Aorta (tissue), 5 donors: Measurements from ENCODE around the gene NEU4. TPM values are rescaled to one million over a fixed set of nuclear protein-coding genes. Genes with fewer than 3 reads are reported as not detected.
A peak's percentile ranks its signal among the peaks of the same experiment; 100 is the strongest.

Source experiments
- ATAC-seq: fragments of 200-7000 bp; cut with Tn5 transposase; one replicate; pipeline ENCODE4 v1.9.1; 2022; ENCODE audit warnings: moderate library complexity; ENCODE audit not compliant: low FRiP score
- DNase-seq, 2 donors: peaks; one replicate each; pipeline ENCODE4 v3.0.0-alpha.2; 2020
- H3K27ac ChIP-seq, 2 donors: one replicate each; pipeline ENCODE4 v1.5.1; 2013; ENCODE audit warnings: low read length in 2 of 2, mild to moderate bottlenecking in 2 of 2, moderate library complexity in 2 of 2, control low read depth in 1 of 2, inconsistent platforms in 1 of 2, low read depth in 1 of 2
- H3K27me3 ChIP-seq, 2 donors: one replicate each; pipeline ENCODE4 v1.6.1; 2013; ENCODE audit warnings: control low read depth in 1 of 2, low read length in 1 of 2, mild to moderate bottlenecking in 1 of 2, moderate library complexity in 1 of 2; ENCODE audit not compliant: insufficient read depth in 2 of 2, control insufficient read depth in 1 of 2
- H3K36me3 ChIP-seq, 2 donors: one replicate each; pipeline ENCODE4 v1.6.1; 2013; ENCODE audit warnings: control low read depth in 1 of 2, low read length in 1 of 2, mild to moderate bottlenecking in 1 of 2; ENCODE audit not compliant: insufficient read depth in 2 of 2, control insufficient read depth in 1 of 2
- H3K4me1 ChIP-seq, 2 donors: one replicate each; pipeline ENCODE4 v1.6.1; 2013; ENCODE audit warnings: low read length in 2 of 2, control low read depth in 1 of 2, mild to moderate bottlenecking in 1 of 2, moderate library complexity in 1 of 2; ENCODE audit not compliant: insufficient read depth in 2 of 2, control insufficient read depth in 1 of 2
- H3K4me3 ChIP-seq, 2 donors: one replicate each; pipeline ENCODE4 v1.5.1; 2013; ENCODE audit warnings: low read length in 2 of 2, control low read depth in 1 of 2, mild to moderate bottlenecking in 1 of 2
- H3K9me3 ChIP-seq: one replicate; pipeline ENCODE4 v1.6.1; 2013; ENCODE audit warnings: mild to moderate bottlenecking, low read length; ENCODE audit not compliant: control insufficient read depth
- WGBS, 2 donors: extraction: QIAGEN DNeasy Blood & Tissue Kit; methylation state at CpG; one replicate each; pipeline ENCODE4 v1.1.7; 2013; 5-methylcytosine and 5-hydroxymethylcytosine counted together
- intact Hi-C, 2 donors: fragments of 100-400 bp; cut with DNase I; formaldehyde crosslinking; loops; one replicate each; pipeline versions ENCODE4 v1.14.2 to v1.15.0; 2022
- polyA plus RNA-seq, 2 donors: library from polyadenylated mRNA; stranded (reverse); fragments of 200-250 nt; gene quantifications; one replicate each; pipeline ENCODE4 v1.2.3, GENCODE V29; 2013
- total RNA-seq, 2 donors: library from RNA; stranded (reverse); fragmentation: NEBNext Ultra II Directional; extraction: Animal tissue kit (Norgen Biotek cat#: 25700); gene quantifications; one replicate each; pipeline ENCODE4 v1.2.1, GENCODE V29; 2021
- donor health status: healthy with polysubstance abuse.
- donor health status: Bipolar disorder and iron deficiency.
- donor health status: DM: no; HTN: no; CAD: no.
- donor health status: DM: no; HTN: no; CAD: no.
- donor health status: DM: yes; HTN: yes; CAD: no.

NEU4 gene
- total and polyA plus RNA-seq, 4 donors: 0.26 to 6.4 TPM; not detected in 2

DNA sequence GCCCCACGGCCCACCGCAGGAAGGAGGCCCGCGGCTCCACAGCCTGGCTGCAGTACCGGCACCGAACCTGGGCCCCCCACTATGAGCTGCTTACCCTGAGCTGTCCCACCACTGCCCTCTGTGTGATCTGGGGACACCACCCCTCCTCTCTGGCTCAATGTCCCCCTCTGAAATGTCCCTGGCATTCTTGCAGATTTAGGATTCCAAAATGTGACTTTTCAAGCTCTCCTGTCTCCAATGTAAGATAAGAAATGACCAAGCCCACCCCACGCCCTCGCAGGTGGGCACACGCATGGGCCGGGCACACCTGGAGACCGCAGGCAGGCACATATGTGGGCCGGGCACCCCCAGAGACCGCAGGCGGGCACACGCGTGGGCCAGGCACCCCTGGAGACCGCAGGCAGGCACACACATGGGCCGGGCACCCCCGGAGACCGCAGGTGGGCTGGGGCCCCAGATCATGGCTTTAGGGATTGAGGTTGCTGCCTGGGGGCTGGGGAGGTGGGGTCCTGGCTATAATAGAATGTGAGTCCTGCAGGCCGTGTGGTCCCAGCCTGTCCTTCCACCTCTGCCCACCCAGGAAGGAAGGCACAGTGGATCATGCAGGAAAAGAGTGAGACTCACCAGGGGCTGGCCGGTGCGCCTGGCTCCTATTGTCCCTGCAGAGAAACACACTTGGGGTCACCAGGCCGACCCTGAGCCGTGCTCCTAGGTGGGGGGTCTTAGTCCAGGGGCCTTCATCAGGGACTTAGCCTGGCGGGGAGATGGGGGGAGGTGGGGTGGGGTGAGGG, 42.5 kb downstream of the NEU4 start:
- DNase-seq: peak in 1 of 2 donors; percentile 61
- intact Hi-C loops: no loop called here
- 96 to 97% methylated on average over 22 to 26 of the region's 26 CpGs for WGBS, 2 donors

GRCh38 chr2:241852116-241852980, 43.4 kb downstream of the NEU4 start:
- Histone ChIP-seq H3K9me3 (no peaks in the 10 kb centered on the region), H3K4me3 (no peak overlapping the region), H3K27ac (no peak overlapping the region), H3K36me3 (no peaks in the 10 kb centered on the region), H3K4me1 (no peaks in the 10 kb centered on the region), H3K27me3 (no peaks in the 10 kb centered on the region)
- peak; percentile 10 for ATAC-seq
- 94 to 95% methylated on average over 39 of the region's 39 CpGs for WGBS, 2 donors
- DNase-seq: peak; percentile 53 to 70
- intact Hi-C loops: no loop called here

More for the DNA sequence above, 42.5 kb downstream of the NEU4 start:
- Histone ChIP-seq H3K9me3 (no peaks in the 10 kb centered on the region), H3K27me3 (no peaks in the 10 kb centered on the region), H3K36me3 (no peaks in the 10 kb centered on the region), H3K27ac (no peak overlapping the region), H3K4me3 (no peak overlapping the region), H3K4me1 (no peaks in the 10 kb centered on the region)
- no peak for ATAC-seq

GRCh38 chr2:241852981-241853631, 44.1 kb downstream of the NEU4 start:
- H3K27ac ChIP-seq: no peak overlapping the region
- intact Hi-C loops: no loop called here
- H3K36me3 ChIP-seq: no peaks in the 10 kb centered on the region
- H3K4me1 ChIP-seq: no peaks in the 10 kb centered on the region
- ATAC-seq: no peak
- H3K9me3 ChIP-seq: no peaks in the 10 kb centered on the region
- peak; percentile 41 to 62 for DNase-seq
- no peak overlapping the region for H3K4me3 ChIP-seq
- 94 to 96% methylated on average over 10 of the region's 10 CpGs for WGBS, 2 donors
- H3K27me3 ChIP-seq: no peaks in the 10 kb centered on the region

- no peaks in the 10 kb centered on the region for H3K36me3 ChIP-seq
- intact Hi-C loops: no loop called here
- 79 to 80% methylated on average over 25 to 27 of the region's 27 CpGs for WGBS, 2 donors
- H3K9me3 ChIP-seq: no peaks in the 10 kb centered on the region
- no peaks in the 10 kb centered on the region for H3K4me1 ChIP-seq
- DNase-seq (peak; percentile 42 to 75), ATAC-seq (no peak)
- H3K4me3 ChIP-seq: no peak overlapping the region
- H3K27ac ChIP-seq: no peak overlapping the region
- H3K27me3 ChIP-seq: no peaks in the 10 kb centered on the region
These were observed 44.8 kb downstream of the NEU4 start for GRCh38 chr2:241853651-241854341.

DNA sequence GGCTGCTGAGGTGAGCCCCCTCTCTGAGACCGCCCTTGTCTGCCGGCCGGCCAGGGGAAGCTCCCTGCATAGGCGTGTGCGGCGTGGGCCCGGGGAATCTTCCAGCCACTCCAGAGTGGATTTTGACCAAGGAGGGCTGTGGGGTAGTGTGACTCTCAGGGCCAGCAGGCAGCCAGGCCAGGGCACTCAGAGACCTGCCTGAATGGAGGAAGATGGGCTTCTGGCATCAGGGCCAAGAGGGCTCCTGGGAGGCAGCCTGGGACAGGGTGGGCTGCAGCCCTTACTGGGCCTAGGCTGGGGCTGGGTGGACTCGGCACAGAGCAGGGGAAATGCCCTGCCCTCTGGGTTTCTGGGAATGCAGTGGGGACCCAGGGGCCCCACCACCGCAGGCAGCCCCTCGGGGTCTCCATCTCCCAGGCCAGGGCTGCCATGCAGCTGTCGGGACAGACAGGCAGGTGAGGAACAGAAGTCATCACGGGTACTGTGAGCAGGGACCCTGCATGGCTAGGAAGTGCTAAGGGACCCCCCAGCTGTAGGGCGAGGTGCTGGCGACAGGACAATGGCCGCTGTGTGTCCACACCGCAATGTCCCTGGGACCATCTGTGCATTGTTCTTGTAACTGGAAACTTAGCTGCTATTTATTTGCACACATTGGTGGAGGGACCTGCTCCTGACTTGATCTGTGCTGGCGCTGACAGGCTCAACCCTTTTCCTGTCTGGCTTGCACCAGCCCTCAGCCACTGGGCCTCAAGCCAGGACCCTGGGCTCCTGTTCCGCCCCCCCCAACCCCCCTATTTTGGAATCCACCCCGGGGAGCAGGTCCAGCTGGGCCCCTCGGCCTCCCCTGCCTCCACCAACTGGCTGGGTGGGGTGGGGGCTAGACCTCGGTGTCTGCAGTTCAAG, 45.6 kb downstream of the NEU4 start:
- ATAC-seq (no peak), DNase-seq (peak; percentile 40 to 61)
- WGBS, 2 donors: 60 to 66% methylated on average over 20 to 21 of the region's 21 CpGs
- Histone ChIP-seq H3K27ac (no peak overlapping the region), H3K27me3 (no peaks in the 10 kb centered on the region), H3K4me1 (no peaks in the 10 kb centered on the region), H3K36me3 (no peaks in the 10 kb centered on the region), H3K4me3 (no peak overlapping the region), H3K9me3 (no peaks in the 10 kb centered on the region)
- intact Hi-C loops: no loop called here

DNA sequence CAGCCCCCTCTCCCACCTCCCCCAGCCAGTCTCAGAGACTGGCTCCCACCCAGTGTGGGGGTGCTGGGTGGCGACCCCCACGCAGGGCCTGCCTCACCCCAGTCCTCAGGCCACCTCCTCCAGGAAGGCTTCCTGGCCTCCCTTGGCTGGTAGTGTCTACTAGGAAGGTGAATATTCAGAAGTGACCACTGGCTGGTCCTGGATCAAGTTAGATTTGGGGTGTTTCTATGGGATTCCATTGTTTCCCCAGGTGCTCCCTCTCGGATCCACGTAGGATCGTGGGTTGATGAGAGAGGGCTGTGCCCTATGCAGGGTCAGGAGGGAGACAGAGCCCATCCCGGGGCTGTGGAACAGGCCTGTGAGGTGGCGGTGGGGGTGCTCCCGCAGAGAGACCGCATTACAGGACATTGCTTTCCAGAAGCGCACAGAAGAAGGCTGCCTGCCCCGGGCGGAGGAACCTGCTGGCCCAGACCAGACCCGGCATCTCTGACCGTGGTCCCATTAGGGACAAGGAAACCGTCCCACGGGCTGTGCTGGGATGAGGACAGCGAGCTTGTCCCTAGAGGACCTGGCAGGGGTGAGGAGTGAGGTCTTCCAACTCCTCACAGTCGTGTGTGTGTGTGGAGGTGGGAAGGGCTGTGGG, 46.4 kb downstream of the NEU4 start:
- no peak overlapping the region for H3K4me3 ChIP-seq
- intact Hi-C loops: no loop called here
- no peaks in the 10 kb centered on the region for H3K4me1 ChIP-seq
- 84 to 85% methylated on average over 18 of the region's 18 CpGs for WGBS, 2 donors
- ATAC-seq (no peak), DNase-seq (peak; percentile 27 to 69)
- H3K36me3 ChIP-seq: no peaks in the 10 kb centered on the region
- no peaks in the 10 kb centered on the region for H3K27me3 ChIP-seq
- H3K27ac ChIP-seq: no peak overlapping the region
- H3K9me3 ChIP-seq: no peaks in the 10 kb centered on the region

DNA sequence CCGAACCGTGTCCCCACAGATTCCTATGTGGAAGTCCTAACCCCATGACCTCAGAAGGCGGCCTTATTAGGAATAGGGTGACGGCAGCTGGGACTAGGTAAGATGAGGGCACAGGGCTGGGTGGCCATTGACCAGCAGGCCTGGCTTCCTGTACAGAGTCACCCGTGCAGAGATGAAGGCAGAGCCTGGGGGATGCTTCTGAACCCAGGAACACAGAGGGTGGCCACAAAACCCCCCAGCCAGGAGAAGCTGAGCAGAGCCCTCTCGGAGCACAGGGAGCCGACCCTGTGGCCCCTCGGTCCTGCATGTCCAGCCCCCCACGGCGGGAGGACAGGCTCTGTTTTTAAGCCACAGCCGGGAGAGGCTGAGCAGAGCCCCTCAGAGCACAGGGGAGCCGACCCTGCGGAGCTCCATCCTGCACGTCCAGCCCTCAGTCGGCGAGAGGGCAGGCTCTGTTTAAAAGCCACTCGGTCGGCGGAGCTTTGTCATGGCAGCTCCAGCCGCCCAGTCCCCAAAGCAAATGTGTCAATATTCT, 47.0 kb downstream of the NEU4 start:
- no peak for ATAC-seq
- WGBS, 2 donors: 85% methylated on average over 20 of the region's 20 CpGs

More for the DNA sequence above, 47.0 kb downstream of the NEU4 start:
- Histone ChIP-seq H3K36me3 (no peaks in the 10 kb centered on the region), H3K4me3 (no peak overlapping the region), H3K27ac (no peak overlapping the region), H3K9me3 (no peaks in the 10 kb centered on the region), H3K27me3 (no peaks in the 10 kb centered on the region), H3K4me1 (no peaks in the 10 kb centered on the region)
- DNase-seq: peak; percentile 32 to 53
- intact Hi-C loops: no loop called here
